HEK293T (cell line): ENCODE measurements around the gene TGM2.

Source experiments
- CTCF ChIA-PET: fragments of 350-600 bp; formaldehyde crosslinking; extraction: SDS; loops from one replicate; lab custom pipeline; 2021; ENCODE audit warnings: antibody characterized with exemption, inconsistent platforms; lab: Yijun Ruan, JAX
- POLR2A ChIA-PET: fragments of 350-600 bp; formaldehyde crosslinking; extraction: SDS; loops from one replicate; lab custom pipeline; 2020; ENCODE audit warnings: antibody characterized with exemption, inconsistent platforms; lab: Yijun Ruan, JAX
- DNase-seq: peaks from one replicate; pipeline ENCODE4 v3.0.0; 2012; ENCODE audit warnings: mixed read lengths; ENCODE audit errors: extremely low spot score
- ARNT ChIP-seq: fragments of 450-650 bp; IDR thresholded peaks from 2 replicates; pipeline ENCODE4 v1.6.1; 2017; ENCODE audit warnings: mild to moderate bottlenecking
- BHLHE40 ChIP-seq: fragments of 450-650 bp; IDR thresholded peaks from 2 replicates; pipeline ENCODE4 v1.6.1; 2016; ENCODE audit warnings: mild to moderate bottlenecking, moderate library complexity, borderline replicate concordance
- CTBP1 ChIP-seq: fragments of 450-650 bp; IDR thresholded peaks from 2 replicates; pipeline ENCODE4 v1.6.1; 2016; ENCODE audit warnings: borderline replicate concordance
- ELF4 ChIP-seq: fragments of 450-650 bp; IDR thresholded peaks from 2 replicates; pipeline ENCODE4 v1.6.1; 2017; ENCODE audit warnings: antibody characterized with exemption
- FOXA1 ChIP-seq: fragments of 450-650 bp; IDR thresholded peaks from 2 replicates; pipeline ENCODE4 v1.6.1; 2016; ENCODE audit warnings: mild to moderate bottlenecking
- FOXK2 ChIP-seq: fragments of 450-650 bp; IDR thresholded peaks from 2 replicates; pipeline ENCODE4 v1.6.1; 2016; ENCODE audit warnings: mild to moderate bottlenecking
- FOXM1 ChIP-seq: fragments of 450-650 bp; IDR thresholded peaks from 2 replicates; pipeline ENCODE4 v1.6.1; 2017; ENCODE audit warnings: mild to moderate bottlenecking, borderline replicate concordance
- HDGF ChIP-seq: fragments of 450-650 bp; IDR thresholded peaks from 2 replicates; pipeline ENCODE4 v1.6.1; 2017; ENCODE audit warnings: antibody characterized with exemption, borderline replicate concordance
- L3MBTL2 ChIP-seq: fragments of 450-650 bp; conservative IDR thresholded peaks from 2 replicates; pipeline ENCODE4 v1.6.1; 2016; ENCODE audit warnings: mild to moderate bottlenecking
- LEF1 ChIP-seq: fragments of 450-650 bp; IDR thresholded peaks from 2 replicates; pipeline ENCODE4 v1.6.1; 2017; ENCODE audit warnings: mild to moderate bottlenecking, borderline replicate concordance
- NFRKB ChIP-seq: fragments of 450-650 bp; IDR thresholded peaks from 2 replicates; pipeline ENCODE4 v1.6.1; 2016; ENCODE audit warnings: mild to moderate bottlenecking, moderate library complexity
- SP1 ChIP-seq: fragments of 450-650 bp; IDR thresholded peaks from 2 replicates; pipeline ENCODE4 v1.6.1; 2017
- SUZ12 ChIP-seq: fragments of 450-650 bp; IDR thresholded peaks from 2 replicates; pipeline ENCODE4 v1.6.1; 2016; ENCODE audit warnings: mild to moderate bottlenecking
- TARDBP ChIP-seq: fragments of 450-650 bp; IDR thresholded peaks from 2 replicates; pipeline ENCODE4 v1.6.1; 2016
- ZNF384 ChIP-seq: fragments of 450-650 bp; IDR thresholded peaks from 2 replicates; pipeline ENCODE4 v1.6.1; 2016
- TF ChIP-seq, protein P1 (sequence below): fragments of 450-650 bp; IDR thresholded peaks from 2 replicates; pipeline ENCODE4 v1.6.1; 2016

TGM2 gene

DNA sequence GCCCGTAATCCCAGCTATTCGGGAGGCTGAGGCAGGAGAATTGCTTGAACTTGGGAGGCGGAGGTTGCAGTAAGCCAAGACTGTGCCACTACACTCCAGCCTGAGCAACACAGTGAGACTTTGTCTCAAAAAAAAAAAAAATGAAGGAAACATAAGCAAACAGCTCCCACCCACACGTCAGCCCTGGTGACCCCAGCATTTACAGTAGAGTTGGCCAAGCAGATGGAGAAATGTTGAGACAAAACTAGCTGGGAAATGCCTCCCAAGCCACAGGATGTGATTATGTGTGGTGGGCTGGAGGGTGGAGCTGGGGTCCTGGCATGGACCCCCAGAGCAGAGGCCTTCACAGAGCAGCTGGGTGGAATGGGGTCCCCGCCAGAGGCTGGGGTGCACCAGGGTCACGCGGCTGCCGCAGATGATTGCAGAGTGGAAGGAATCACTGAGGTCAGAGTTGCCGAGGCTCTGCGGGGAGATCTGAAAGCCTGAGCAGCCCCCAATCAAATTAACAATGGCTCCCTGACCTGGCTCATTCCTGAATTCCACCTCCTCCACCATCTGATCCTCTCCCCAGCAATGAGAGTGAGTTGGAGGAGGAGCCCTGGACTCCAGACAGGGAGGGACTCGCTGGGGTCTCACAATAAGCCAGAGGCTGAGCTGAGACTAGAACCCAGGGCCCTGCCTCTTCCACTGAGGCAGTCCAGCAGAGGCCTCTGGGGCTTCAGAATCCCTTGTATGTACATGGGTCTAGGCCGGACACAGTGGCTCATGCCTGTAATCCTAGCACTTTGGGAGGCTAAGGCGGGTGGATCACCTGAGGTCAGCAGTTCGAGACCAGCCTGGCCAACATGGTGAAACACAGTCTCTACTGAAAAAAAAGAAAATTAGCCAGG, 34.7 kb upstream of the TGM2 start:
- POLR2A ChIA-PET: no interaction called here
- no peak for DNase-seq
- TF ChIP-seq FOXK2: no peak
- CTCF ChIA-PET: interaction anchor here (0.6 kb wide), 1 partner anchor 41 kb away, joined by 7 read pairs; no protein-coding TSS in a partner anchor

DNA sequence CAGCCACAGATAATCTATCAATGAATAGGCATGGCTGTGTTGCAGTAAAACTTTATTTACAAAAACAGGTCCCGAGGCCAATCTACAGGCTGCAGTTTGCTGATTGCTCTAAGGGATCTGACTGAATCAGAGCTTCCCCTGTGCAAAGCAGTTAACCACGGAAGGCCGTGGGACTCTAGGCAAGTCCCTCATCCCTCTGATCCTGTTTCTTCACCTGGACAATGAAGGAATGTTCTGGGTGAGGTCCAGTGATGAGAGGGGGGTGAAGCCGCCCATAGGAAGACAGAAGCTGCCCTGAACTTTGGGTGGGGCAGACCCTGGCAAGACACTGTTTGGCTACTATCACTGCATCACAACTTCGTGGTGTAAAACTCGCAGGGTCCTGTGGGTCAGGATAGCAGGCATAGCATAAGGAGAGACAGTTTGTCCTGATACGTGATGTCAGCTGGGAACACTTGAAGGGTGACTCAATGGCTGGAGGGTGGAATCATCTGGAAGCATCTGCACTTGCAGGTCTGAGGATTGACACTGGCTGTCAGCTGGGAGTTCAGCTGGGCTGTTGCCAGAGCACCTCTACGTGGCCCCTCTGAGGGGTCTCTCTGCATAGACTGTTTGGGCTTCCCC, 33.3 kb upstream of the TGM2 start:
- TF ChIP-seq HDGF (no peak), FOXA1 (no peak), FOXK2 (no peak), ARNT (no peak), ELF4 (no peak), CTBP1 (no peak), BHLHE40 (no peak), ZNF384 (no peak), LEF1 (no peak), SP1 (no peak), TARDBP (no peak)
- TF ChIP-seq, protein P1, sequence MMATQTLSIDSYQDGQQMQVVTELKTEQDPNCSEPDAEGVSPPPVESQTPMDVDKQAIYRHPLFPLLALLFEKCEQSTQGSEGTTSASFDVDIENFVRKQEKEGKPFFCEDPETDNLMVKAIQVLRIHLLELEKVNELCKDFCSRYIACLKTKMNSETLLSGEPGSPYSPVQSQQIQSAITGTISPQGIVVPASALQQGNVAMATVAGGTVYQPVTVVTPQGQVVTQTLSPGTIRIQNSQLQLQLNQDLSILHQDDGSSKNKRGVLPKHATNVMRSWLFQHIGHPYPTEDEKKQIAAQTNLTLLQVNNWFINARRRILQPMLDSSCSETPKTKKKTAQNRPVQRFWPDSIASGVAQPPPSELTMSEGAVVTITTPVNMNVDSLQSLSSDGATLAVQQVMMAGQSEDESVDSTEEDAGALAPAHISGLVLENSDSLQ: no peak
- ChIA-PET POLR2A (no interaction called here), CTCF (no interaction called here)
- no peak for DNase-seq

DNA sequence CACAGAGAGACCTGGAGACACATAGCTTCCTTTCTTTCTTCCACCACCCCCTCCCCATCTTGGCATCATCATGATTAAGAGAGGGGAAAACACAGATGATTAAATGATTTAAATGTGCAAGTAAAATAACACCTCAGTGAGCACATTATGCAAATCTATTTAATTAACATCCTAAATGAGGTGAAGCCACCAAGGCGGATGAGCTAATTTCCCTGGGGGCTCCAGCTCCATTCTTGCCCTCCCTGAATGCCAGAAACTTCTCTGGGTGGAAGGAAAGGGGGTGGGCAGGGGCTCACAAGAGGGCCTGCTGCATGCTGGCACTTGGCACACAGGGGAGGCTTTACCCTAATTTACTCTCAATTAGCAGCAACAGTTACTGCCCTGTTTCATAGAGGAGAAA, 32.5 kb upstream of the TGM2 start:
- ChIA-PET CTCF (no interaction called here), POLR2A (no interaction called here)
- TF ChIP-seq, protein P1: no peak
- TF ChIP-seq FOXM1 (no peak), NFRKB (no peak), HDGF (no peak), SUZ12 (no peak), CTBP1 (no peak), SP1 (no peak), FOXA1 (no peak), LEF1 (no peak), TARDBP (no peak), ZNF384 (no peak), ELF4 (no peak), BHLHE40 (no peak), ARNT (no peak), FOXK2 (no peak), L3MBTL2 (no peak)
- DNase-seq: no peak

DNA sequence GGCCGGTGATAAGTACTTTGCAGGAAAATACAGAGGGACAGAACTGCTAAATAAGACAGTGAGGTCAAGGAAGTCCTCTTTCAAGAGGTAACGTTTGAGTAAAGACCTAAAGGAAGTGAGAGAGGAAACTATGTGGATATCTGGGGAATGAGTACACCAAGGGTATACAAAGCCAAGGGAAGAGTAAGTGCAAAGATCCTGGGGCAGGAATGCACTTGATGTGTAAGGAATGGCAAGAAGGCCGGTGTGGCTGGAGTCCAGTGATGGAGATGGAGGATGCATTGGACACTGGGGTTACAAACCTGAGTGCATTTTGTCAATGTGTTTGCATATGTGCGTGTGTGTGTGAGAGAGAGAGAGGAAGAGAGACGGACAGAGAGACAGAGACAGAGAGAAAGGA, 32.1 kb upstream of the TGM2 start:
- TF ChIP-seq ZNF384 (no peak), SUZ12 (no peak), L3MBTL2 (no peak), LEF1 (no peak), ARNT (no peak), CTBP1 (no peak), FOXM1 (no peak), SP1 (no peak), FOXK2 (no peak), FOXA1 (no peak)
- TF ChIP-seq, protein P1: no peak
- ChIA-PET CTCF (no interaction called here), POLR2A (no interaction called here)
- DNase-seq: no peak

DNA sequence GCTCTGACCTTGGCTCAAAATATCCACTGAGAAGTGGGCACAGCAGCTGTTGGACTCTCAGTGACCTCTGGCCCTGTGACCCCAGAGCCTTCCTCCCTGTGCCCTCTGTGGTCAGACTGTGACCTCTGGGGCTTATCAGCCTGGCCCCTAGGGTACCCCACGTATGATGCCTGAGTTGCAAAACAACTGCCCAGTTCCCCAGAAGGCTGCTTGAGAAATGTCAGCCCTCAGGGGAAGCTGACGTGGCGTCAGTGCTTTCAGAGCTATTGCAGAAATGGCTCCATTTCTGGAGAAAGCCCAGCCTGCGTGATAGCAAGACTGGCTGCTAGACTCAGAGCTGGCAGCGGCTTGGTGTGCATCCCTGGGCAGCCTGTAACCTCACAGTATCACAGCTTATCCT, 31.5 kb upstream of the TGM2 start:
- CTCF ChIA-PET: interaction anchor here (0.6 to 1.2 kb wide), 2 partner anchors 9 to 278 kb away, joined by 3 read pairs; no protein-coding TSS in a partner anchor

More for the DNA sequence above, 31.5 kb upstream of the TGM2 start:
- no peak for DNase-seq
- POLR2A ChIA-PET: no interaction called here
- no peak for TF ChIP-seq BHLHE40
- no peak for TF ChIP-seq ELF4
- TF ChIP-seq FOXK2: no peak
- no peak for TF ChIP-seq TARDBP
- TF ChIP-seq, protein P1: no peak
- no peak for TF ChIP-seq HDGF
- no peak for TF ChIP-seq CTBP1
- no peak for TF ChIP-seq ARNT
- TF ChIP-seq SUZ12: no peak
- no peak for TF ChIP-seq LEF1
- TF ChIP-seq L3MBTL2: no peak
- TF ChIP-seq ZNF384: no peak
- no peak for TF ChIP-seq FOXM1
